K562 (cell line): ENCODE measurements around the gene GUCA1A.

ENCODE experiments used
- POLR2A ChIP-seq: fragments of 450-650 bp; conservative IDR thresholded peaks from 2 replicates; pipeline ENCODE4 v1.6.1; 2016
- RBBP5 ChIP-seq: fragments of 200-600 bp; sonication (generic); IDR thresholded peaks from 2 replicates; pipeline ENCODE4 v1.6.1; 2012; ENCODE audit warnings: borderline replicate concordance, mild to moderate bottlenecking, low read length, control low read depth, inconsistent platforms; ENCODE audit not compliant: insufficient read depth, poor library complexity, severe bottlenecking
- SRSF7 ChIP-seq: fragments of 200-400 bp; formaldehyde crosslinking; optimal IDR thresholded peaks from 2 replicates; pipeline ENCODE3; 2017; ENCODE audit warnings: mild to moderate bottlenecking, low read depth, low read length
- ZNF561 ChIP-seq: fragments of 450-650 bp; formaldehyde crosslinking; conservative IDR thresholded peaks from 2 replicates; pipeline ENCODE4 v1.4.0; 2020; ENCODE audit warnings: mild to moderate bottlenecking, moderate library complexity
- TF ChIP-seq, protein P1 (sequence below), 3 experiments: IDR thresholded peaks in 2 of 3; conservative IDR thresholded peaks in 1 of 3; 2 replicates each; pipeline ENCODE4 v1.5.1; 2011 to 2012; ENCODE audit warnings: low read length in 3 of 3, mild to moderate bottlenecking in 3 of 3, control low read depth in 2 of 3, improper control_type of control experiment in 1 of 3, inconsistent platforms in 1 of 3, low read depth in 1 of 3, mixed read lengths in 1 of 3, moderate library complexity in 1 of 3; ENCODE audit not compliant: insufficient read depth in 2 of 3
- TF ChIP-seq, protein P2 (sequence below): fragments of 250-450 bp; sonication (Bioruptor Pico); IDR thresholded peaks from 2 replicates; pipeline ENCODE4 v1.9.0; 2021; ENCODE audit warnings: mild to moderate bottlenecking, inconsistent platforms
- TF ChIP-seq, protein P3 (sequence below): sonication (generic); formaldehyde crosslinking; IDR thresholded peaks from 2 replicates; pipeline ENCODE4 v1.8.0; 2022; ENCODE audit warnings: missing genetic modification reagents, mild to moderate bottlenecking, borderline replicate concordance
- TF ChIP-seq, protein P4 (sequence below): fragments of 450-650 bp; formaldehyde crosslinking; IDR thresholded peaks from 2 replicates; pipeline ENCODE4 v1.4.0; 2022; ENCODE audit warnings: missing genetic modification characterization

DNA sequence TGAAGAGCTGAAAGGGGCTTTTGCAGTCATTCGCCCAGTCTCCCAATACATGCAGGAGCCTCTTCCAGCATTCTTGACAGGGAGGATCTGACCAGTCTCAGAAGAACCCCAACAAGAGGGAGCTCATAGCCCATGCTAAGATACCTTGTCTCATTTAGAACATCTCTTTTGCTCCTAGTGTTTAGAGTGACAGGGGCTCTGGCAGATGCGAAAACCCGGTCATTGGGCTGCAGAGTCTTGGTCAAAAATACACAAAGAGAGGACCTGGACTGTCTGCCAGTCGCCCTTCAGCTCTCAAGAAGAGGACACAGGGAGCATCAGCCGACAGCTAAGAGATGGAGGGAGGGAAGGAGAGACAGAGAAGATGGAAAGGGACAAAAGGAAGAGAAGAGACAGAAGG lies 20.9 kb downstream of the GUCA1A start:
- no peak for TF ChIP-seq RBBP5
- TF ChIP-seq, protein P1, sequence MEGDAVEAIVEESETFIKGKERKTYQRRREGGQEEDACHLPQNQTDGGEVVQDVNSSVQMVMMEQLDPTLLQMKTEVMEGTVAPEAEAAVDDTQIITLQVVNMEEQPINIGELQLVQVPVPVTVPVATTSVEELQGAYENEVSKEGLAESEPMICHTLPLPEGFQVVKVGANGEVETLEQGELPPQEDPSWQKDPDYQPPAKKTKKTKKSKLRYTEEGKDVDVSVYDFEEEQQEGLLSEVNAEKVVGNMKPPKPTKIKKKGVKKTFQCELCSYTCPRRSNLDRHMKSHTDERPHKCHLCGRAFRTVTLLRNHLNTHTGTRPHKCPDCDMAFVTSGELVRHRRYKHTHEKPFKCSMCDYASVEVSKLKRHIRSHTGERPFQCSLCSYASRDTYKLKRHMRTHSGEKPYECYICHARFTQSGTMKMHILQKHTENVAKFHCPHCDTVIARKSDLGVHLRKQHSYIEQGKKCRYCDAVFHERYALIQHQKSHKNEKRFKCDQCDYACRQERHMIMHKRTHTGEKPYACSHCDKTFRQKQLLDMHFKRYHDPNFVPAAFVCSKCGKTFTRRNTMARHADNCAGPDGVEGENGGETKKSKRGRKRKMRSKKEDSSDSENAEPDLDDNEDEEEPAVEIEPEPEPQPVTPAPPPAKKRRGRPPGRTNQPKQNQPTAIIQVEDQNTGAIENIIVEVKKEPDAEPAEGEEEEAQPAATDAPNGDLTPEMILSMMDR (IDR thresholded peaks at IDR 0.05 in 2 of 3, conservative IDR thresholded peaks at IDR 0.05 in 1 of 3; ENCODE audit: insufficient read depth in 2 of 3, low read depth in 1 of 3, low read length in 3 of 3) = no peak
- TF ChIP-seq, protein P2, sequence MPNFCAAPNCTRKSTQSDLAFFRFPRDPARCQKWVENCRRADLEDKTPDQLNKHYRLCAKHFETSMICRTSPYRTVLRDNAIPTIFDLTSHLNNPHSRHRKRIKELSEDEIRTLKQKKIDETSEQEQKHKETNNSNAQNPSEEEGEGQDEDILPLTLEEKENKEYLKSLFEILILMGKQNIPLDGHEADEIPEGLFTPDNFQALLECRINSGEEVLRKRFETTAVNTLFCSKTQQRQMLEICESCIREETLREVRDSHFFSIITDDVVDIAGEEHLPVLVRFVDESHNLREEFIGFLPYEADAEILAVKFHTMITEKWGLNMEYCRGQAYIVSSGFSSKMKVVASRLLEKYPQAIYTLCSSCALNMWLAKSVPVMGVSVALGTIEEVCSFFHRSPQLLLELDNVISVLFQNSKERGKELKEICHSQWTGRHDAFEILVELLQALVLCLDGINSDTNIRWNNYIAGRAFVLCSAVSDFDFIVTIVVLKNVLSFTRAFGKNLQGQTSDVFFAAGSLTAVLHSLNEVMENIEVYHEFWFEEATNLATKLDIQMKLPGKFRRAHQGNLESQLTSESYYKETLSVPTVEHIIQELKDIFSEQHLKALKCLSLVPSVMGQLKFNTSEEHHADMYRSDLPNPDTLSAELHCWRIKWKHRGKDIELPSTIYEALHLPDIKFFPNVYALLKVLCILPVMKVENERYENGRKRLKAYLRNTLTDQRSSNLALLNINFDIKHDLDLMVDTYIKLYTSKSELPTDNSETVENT (CRISPR knock-in tag) = no peak
- TF ChIP-seq POLR2A = no peak
- TF ChIP-seq, protein P3, sequence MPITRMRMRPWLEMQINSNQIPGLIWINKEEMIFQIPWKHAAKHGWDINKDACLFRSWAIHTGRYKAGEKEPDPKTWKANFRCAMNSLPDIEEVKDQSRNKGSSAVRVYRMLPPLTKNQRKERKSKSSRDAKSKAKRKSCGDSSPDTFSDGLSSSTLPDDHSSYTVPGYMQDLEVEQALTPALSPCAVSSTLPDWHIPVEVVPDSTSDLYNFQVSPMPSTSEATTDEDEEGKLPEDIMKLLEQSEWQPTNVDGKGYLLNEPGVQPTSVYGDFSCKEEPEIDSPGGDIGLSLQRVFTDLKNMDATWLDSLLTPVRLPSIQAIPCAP (CRISPR knock-in tag) = no peak
- TF ChIP-seq ZNF561 (CRISPR knock-in tag) = no peak
- no peak for TF ChIP-seq SRSF7
- TF ChIP-seq, protein P4, sequence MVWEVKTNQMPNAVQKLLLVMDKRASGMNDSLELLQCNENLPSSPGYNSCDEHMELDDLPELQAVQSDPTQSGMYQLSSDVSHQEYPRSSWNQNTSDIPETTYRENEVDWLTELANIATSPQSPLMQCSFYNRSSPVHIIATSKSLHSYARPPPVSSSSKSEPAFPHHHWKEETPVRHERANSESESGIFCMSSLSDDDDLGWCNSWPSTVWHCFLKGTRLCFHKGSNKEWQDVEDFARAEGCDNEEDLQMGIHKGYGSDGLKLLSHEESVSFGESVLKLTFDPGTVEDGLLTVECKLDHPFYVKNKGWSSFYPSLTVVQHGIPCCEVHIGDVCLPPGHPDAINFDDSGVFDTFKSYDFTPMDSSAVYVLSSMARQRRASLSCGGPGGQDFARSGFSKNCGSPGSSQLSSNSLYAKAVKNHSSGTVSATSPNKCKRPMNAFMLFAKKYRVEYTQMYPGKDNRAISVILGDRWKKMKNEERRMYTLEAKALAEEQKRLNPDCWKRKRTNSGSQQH = no peak
